Liver (tissue), 3 donors: ENCODE measurements around the gene GIGYF1.

Experiments
- FOXA2 ChIP-seq: IDR thresholded peaks from 2 replicates; pipeline ENCODE4 v1.6.1; 2016; ENCODE audit warnings: antibody characterized with exemption
- GABPA ChIP-seq, 2 donors: IDR thresholded peaks in 1 of 2; conservative IDR thresholded peaks in 1 of 2; 2 replicates each; pipeline ENCODE4 v1.6.1; 2016; ENCODE audit warnings: antibody characterized with exemption in 2 of 2, mild to moderate bottlenecking in 1 of 2, moderate library complexity in 1 of 2
- JUND ChIP-seq, 2 donors: IDR thresholded peaks; 2 replicates each; pipeline ENCODE4 v1.6.1; 2016; ENCODE audit warnings: antibody characterized with exemption in 2 of 2
- RAD21 ChIP-seq, 2 donors: IDR thresholded peaks; 2 replicates each; pipeline ENCODE4 v1.6.1; 2016; ENCODE audit warnings: antibody characterized with exemption in 2 of 2, mild to moderate bottlenecking in 2 of 2
- SP1 ChIP-seq: IDR thresholded peaks from 2 replicates; pipeline ENCODE4 v1.6.1; 2018; ENCODE audit warnings: antibody characterized with exemption, mild to moderate bottlenecking
- TF ChIP-seq, protein P1 (sequence below): IDR thresholded peaks from 2 replicates; pipeline ENCODE4 v1.6.1; 2016; ENCODE audit warnings: antibody characterized with exemption, mild to moderate bottlenecking
- TF ChIP-seq, protein P2 (sequence below): fragments of 150-350 bp; IDR thresholded peaks from 2 replicates; pipeline ENCODE4 v1.5.1; 2017; ENCODE audit warnings: improper control_type of control experiment, low read depth, low read length; ENCODE audit not compliant: missing input control
- donor health status: healthy.
- donor health status: healthy.

DNA sequence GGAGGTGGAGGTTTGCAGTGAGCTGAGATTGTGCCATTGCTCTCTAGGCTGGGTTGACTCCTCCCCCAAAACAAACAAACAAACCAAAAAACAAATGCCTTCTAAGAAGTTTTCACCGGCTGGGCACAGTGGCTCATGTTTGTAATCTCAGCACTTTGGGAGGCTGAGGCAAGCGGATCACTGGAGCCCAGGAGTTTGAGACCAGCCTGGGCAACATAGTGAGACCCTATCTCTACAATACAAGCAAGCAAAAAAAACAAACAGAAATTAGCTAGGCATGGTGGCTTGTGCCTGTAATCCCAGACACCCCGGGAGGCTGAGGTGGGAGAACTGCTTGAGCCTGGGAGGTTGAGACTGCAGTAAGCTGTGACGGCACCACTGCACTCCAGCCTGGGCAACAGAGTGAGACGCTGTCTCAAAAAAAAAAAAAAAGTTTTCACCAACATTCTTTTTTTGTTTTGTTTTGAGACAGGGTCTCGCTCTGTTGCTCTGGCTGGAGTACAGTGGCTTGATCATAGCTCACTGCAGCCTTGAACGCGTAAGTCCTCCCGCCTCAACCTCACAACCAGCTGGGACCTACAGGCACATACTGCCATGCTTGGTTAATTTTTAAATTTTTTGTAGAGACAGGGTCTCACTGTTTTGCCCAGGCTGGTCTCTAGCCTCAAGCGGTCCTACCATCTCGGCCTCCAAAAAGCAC is 38.0 kb upstream of the GIGYF1 start:
- TF ChIP-seq, protein P1, sequence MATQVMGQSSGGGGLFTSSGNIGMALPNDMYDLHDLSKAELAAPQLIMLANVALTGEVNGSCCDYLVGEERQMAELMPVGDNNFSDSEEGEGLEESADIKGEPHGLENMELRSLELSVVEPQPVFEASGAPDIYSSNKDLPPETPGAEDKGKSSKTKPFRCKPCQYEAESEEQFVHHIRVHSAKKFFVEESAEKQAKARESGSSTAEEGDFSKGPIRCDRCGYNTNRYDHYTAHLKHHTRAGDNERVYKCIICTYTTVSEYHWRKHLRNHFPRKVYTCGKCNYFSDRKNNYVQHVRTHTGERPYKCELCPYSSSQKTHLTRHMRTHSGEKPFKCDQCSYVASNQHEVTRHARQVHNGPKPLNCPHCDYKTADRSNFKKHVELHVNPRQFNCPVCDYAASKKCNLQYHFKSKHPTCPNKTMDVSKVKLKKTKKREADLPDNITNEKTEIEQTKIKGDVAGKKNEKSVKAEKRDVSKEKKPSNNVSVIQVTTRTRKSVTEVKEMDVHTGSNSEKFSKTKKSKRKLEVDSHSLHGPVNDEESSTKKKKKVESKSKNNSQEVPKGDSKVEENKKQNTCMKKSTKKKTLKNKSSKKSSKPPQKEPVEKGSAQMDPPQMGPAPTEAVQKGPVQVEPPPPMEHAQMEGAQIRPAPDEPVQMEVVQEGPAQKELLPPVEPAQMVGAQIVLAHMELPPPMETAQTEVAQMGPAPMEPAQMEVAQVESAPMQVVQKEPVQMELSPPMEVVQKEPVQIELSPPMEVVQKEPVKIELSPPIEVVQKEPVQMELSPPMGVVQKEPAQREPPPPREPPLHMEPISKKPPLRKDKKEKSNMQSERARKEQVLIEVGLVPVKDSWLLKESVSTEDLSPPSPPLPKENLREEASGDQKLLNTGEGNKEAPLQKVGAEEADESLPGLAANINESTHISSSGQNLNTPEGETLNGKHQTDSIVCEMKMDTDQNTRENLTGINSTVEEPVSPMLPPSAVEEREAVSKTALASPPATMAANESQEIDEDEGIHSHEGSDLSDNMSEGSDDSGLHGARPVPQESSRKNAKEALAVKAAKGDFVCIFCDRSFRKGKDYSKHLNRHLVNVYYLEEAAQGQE, result no peak
- TF ChIP-seq, protein P2, sequence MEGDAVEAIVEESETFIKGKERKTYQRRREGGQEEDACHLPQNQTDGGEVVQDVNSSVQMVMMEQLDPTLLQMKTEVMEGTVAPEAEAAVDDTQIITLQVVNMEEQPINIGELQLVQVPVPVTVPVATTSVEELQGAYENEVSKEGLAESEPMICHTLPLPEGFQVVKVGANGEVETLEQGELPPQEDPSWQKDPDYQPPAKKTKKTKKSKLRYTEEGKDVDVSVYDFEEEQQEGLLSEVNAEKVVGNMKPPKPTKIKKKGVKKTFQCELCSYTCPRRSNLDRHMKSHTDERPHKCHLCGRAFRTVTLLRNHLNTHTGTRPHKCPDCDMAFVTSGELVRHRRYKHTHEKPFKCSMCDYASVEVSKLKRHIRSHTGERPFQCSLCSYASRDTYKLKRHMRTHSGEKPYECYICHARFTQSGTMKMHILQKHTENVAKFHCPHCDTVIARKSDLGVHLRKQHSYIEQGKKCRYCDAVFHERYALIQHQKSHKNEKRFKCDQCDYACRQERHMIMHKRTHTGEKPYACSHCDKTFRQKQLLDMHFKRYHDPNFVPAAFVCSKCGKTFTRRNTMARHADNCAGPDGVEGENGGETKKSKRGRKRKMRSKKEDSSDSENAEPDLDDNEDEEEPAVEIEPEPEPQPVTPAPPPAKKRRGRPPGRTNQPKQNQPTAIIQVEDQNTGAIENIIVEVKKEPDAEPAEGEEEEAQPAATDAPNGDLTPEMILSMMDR, result no peak
- TF ChIP-seq FOXA2 (no peak), SP1 (no peak), JUND (IDR thresholded peaks at IDR 0.05) (no peak), GABPA (IDR thresholded peaks at IDR 0.05 in 1 of 2, conservative IDR thresholded peaks at IDR 0.05 in 1 of 2) (no peak), RAD21 (IDR thresholded peaks at IDR 0.05) (no peak)
